Measurements from ENCODE around the gene TPK1.

GRCh38 chr7:144596953-144597352 is 238.9 kb downstream of the TPK1 start:
- no peak for TF ChIP-seq POLR2A (IDR thresholded peaks at IDR 0.05)
- TF ChIP-seq CTCF (IDR thresholded peaks at IDR 0.05) = no peak
- TF ChIP-seq EP300 (IDR thresholded peaks at IDR 0.05) = no peak
